Lower lobe of right lung (tissue), 2 donors: ENCODE results near the gene HLA-DOB. TPM values are rescaled to one million over a fixed set of nuclear protein-coding genes. Genes with fewer than 3 reads are reported as not detected.
"Not testable (repeated sequence)": the region's sequence is repeated elsewhere in the genome, so short reads cannot be mapped to it uniquely, and the experiment has no call there.

ENCODE experiments used
- ATAC-seq, 2 donors: fragments of 200-7000 bp; cut with Tn5 transposase; one replicate each; pipeline ENCODE4 v1.9.1; 2020 to 2022; ENCODE audit warnings: mild to moderate bottlenecking in 2 of 2, moderate library complexity in 2 of 2
- DNase-seq: peaks from one replicate; pipeline ENCODE4 v3.0.0-alpha.2; 2020
- H3K27ac ChIP-seq: fragments of 200-600 bp; one replicate; pipeline ENCODE4 v1.8.0; 2022
- H3K27me3 ChIP-seq: fragments of 200-600 bp; one replicate; pipeline ENCODE4 v1.8.0; 2022; ENCODE audit warnings: low read depth
- H3K36me3 ChIP-seq: fragments of 200-600 bp; one replicate; pipeline ENCODE4 v1.8.0; 2022; ENCODE audit warnings: mild to moderate bottlenecking
- H3K4me1 ChIP-seq: fragments of 200-600 bp; one replicate; pipeline ENCODE4 v1.8.0; 2022
- H3K4me3 ChIP-seq: fragments of 200-600 bp; one replicate; pipeline ENCODE4 v1.8.0; 2022; ENCODE audit warnings: mild to moderate bottlenecking
- H3K9me3 ChIP-seq: fragments of 200-600 bp; one replicate; pipeline ENCODE4 v1.8.0; 2022
- intact Hi-C: fragments of 100-400 bp; cut with DNase I; formaldehyde crosslinking; loops from one replicate; pipeline ENCODE4 v1.11.0; 2022
- total RNA-seq: library from RNA; stranded (reverse); fragmentation: NEBNext Ultra II Directional; extraction: Animal tissue kit (Norgen Biotek cat#: 25700); gene quantifications from one replicate; pipeline ENCODE4 v1.2.1, GENCODE V29; 2021
- TF ChIP-seq, protein P1 (sequence below): fragments of 200-600 bp; IDR thresholded peaks from one replicate; pipeline ENCODE4 v1.8.0; 2022; ENCODE audit warnings: antibody characterized with exemption, mild to moderate bottlenecking
- donor health status: DM: no; HTN: yes; CAD: no; lungs with severe emphysema.

HLA-DOB gene
- total RNA-seq, 1 donor from 2014 or later, result 0.95 TPM

DNA sequence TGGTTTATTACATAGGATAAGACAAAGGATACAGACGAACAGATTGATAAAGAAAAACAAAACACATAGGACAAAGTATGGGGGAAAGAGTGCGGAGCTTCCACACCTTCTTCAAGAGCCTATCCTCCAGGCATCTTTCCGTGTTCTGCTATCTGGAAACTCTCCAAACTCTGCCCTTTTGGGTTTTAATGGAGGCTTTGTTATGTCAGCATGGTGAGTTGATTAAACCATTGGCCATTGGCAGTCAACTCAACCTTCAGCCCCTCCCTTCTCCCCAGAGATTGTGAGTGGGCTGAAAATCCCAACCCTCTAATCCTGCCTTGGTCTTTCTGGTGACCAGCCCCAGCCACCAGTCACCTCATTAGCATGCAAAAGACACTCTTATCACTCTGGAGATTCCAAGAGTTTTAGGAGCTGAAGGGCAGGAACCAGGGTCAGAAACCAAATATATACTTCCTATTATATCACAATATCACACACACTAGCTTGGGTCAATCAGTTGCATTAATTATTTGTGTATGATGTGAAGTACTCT is 23.8 kb downstream of the HLA-DOB start:
- peaks cover 5% of the 10 kb centered on the region for H3K27me3 ChIP-seq
- H3K9me3 ChIP-seq, result no peaks in the 10 kb centered on the region
- TF ChIP-seq, protein P1, sequence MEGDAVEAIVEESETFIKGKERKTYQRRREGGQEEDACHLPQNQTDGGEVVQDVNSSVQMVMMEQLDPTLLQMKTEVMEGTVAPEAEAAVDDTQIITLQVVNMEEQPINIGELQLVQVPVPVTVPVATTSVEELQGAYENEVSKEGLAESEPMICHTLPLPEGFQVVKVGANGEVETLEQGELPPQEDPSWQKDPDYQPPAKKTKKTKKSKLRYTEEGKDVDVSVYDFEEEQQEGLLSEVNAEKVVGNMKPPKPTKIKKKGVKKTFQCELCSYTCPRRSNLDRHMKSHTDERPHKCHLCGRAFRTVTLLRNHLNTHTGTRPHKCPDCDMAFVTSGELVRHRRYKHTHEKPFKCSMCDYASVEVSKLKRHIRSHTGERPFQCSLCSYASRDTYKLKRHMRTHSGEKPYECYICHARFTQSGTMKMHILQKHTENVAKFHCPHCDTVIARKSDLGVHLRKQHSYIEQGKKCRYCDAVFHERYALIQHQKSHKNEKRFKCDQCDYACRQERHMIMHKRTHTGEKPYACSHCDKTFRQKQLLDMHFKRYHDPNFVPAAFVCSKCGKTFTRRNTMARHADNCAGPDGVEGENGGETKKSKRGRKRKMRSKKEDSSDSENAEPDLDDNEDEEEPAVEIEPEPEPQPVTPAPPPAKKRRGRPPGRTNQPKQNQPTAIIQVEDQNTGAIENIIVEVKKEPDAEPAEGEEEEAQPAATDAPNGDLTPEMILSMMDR, result no peak
- DNase-seq (no peak), ATAC-seq (no peak)
- no peak overlapping the region for H3K27ac ChIP-seq
- H3K36me3 ChIP-seq, result no peaks in the 10 kb centered on the region
- no peak overlapping the region for H3K4me3 ChIP-seq
- H3K4me1 ChIP-seq, result peaks cover 10% of the 10 kb centered on the region
- intact Hi-C loops, result no loop called here

DNA sequence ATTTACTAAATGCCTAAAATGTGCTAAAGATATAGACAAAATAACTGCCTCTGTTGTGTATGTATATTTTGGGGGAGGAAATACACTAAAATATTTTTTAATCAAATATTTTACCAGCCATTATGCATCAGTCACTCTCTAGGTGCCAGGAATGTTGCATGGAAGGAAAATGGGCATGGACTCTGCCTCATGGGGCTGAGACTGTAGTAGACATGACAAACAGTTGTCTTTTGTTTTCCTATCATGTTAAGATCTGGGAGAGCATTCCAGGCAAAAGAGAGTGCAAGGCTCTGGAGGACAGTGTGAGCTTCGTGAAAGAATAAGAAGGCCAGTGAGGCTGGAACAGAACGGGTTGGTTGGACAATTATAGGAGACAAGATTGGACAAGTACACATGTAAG is 26.5 kb downstream of the HLA-DOB start:
- peaks cover 5% of the 10 kb centered on the region for H3K27me3 ChIP-seq

DNA sequence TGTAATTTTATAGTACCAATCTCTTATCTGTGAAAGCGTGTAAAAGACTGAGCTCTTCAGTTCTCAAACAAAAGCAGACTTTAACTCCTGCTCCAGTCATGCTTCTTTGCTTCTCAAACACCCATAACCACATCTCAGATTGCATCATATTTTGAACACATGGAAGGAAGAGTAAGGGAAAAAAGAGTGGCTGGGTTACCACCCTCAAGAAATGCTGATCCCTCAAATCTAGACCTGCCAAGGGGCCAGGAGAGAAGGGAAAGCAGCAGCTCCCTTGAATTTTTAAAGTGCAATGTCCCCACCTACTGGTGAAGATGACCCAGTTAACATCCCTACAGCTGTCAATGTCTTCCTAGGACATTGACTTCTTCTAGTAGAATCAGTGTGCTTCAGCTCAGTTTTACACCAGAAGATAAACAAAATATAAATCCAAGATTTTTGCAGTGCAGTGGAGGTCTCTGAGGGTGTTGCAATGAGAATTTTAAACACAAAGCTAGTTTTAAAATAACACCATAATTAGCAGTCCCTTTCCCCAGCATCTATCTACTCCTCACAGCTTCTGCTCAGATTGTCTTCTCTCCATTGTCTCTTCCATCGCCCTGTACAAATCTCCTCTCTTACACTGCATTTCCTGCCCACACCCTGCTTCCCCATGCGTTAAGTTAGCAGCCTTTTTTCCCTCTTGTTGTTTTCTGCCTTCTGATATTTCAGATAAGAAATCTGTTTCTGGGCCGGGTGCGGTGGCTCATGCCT is 30.8 kb downstream of the HLA-DOB start:
- Histone ChIP-seq H3K27me3 (no peaks in the 10 kb centered on the region), H3K27ac (no peak overlapping the region), H3K4me1 (no peaks in the 10 kb centered on the region), H3K9me3 (no peaks in the 10 kb centered on the region), H3K4me3 (no peak overlapping the region), H3K36me3 (no peaks in the 10 kb centered on the region)
- ATAC-seq (peak; percentile 92 to 97), DNase-seq (no peak)
- TF ChIP-seq, protein P1, result peak; percentile 65
- intact Hi-C loops, result loop anchor here (10.0 kb wide), 1 partner anchor 371 kb away; no protein-coding TSS in a partner anchor

More for the DNA sequence above, 26.5 kb downstream of the HLA-DOB start:
- ATAC-seq, result no peak
- Histone ChIP-seq H3K27ac (no peak overlapping the region), H3K4me3 (no peak overlapping the region), H3K36me3 (no peaks in the 10 kb centered on the region), H3K4me1 (no peaks in the 10 kb centered on the region), H3K9me3 (no peaks in the 10 kb centered on the region)
- no peak for DNase-seq
- intact Hi-C loops, result no loop called here
- TF ChIP-seq, protein P1, result no peak

DNA sequence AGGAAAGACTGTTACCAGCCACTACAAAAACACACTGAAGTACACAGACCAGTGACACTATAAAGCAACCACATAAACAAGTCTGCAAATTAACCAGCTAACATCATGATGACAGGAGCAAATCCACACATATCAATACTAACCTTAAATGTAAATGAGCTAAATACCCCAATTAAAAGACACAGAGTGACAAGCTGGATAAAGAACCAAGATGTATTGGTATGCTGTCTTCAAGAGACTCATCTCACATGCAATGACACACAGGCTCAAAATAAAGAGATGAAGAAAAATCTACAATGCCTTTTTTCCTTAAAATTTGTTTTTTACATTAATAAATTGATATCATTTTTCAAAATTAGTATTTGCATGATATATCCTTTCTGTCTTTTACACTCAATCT is 33.9 kb downstream of the HLA-DOB start:
- not testable (repeated sequence) for H3K27me3 ChIP-seq, H3K9me3 ChIP-seq, H3K4me3 ChIP-seq, H3K4me1 ChIP-seq, H3K36me3 ChIP-seq, DNase-seq, ATAC-seq, H3K27ac ChIP-seq
- intact Hi-C loops, result loop anchor here (10.0 kb wide), 1 partner anchor 368 kb away; no protein-coding TSS in a partner anchor

DNA sequence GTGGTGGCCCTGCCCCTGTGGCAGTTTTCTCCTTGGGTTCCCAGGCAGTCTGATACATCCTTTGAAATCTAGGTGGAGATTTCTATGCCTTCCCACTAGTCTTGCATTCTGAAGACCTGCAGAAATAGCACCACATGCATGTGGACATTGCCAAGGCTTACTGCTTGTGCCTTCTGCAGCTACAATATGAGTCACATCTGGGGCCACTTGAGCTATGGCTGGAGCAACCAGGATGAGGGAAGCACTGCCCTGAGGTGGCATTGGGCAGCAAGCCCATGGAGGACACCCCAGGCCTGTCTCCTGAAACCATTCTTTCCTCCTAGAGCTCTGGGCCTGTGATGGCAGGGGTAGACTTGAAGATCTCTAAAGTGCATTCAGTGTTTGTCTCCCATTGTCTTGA is 37.8 kb downstream of the HLA-DOB start:
- intact Hi-C loops, result no loop called here
- no peaks in the 10 kb centered on the region for H3K36me3 ChIP-seq
- H3K9me3 ChIP-seq, result no peaks in the 10 kb centered on the region
- DNase-seq, result no peak
- ATAC-seq, result peak; percentile 47 to 63
- no peak overlapping the region for H3K27ac ChIP-seq
- H3K4me1 ChIP-seq, result peaks cover 4% of the 10 kb centered on the region
- no peak overlapping the region for H3K4me3 ChIP-seq
- no peaks in the 10 kb centered on the region for H3K27me3 ChIP-seq
- TF ChIP-seq, protein P1, result no peak

DNA sequence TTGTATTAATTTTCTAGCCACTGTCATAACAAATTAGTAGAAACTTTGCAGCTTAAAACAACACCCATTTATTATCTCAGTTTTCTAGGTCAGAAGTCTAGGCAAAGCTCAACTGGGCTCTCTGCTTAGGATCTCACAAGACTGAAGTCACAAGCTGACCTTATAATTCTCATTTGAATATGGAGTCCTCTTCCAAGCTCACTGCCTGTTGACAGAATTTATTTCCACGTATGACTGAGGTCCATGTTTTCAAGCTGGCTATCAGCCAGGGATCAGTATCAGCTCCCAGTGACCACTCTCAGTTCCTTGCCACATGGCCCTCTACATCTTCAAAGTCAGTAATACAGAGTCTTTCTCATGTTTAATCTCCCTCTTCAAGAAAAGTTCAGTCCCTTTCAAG is 41.7 kb downstream of the HLA-DOB start:
- Histone ChIP-seq H3K9me3 (no peaks in the 10 kb centered on the region), H3K27me3 (no peaks in the 10 kb centered on the region), H3K4me1 (peaks cover 4% of the 10 kb centered on the region), H3K36me3 (no peaks in the 10 kb centered on the region), H3K4me3 (no peak overlapping the region), H3K27ac (no peak overlapping the region)
- TF ChIP-seq, protein P1, result no peak
- DNase-seq (no peak), ATAC-seq (no peak)
- intact Hi-C loops, result no loop called here
